Measurements from ENCODE around the gene TRPC4AP.
A peak's percentile ranks its signal among the peaks of the same experiment; 100 is the strongest.
"Not testable (repeated sequence)": the region's sequence is repeated elsewhere in the genome, so short reads cannot be mapped to it uniquely, and the experiment has no call there.

Gene TRPC4AP, protein sequence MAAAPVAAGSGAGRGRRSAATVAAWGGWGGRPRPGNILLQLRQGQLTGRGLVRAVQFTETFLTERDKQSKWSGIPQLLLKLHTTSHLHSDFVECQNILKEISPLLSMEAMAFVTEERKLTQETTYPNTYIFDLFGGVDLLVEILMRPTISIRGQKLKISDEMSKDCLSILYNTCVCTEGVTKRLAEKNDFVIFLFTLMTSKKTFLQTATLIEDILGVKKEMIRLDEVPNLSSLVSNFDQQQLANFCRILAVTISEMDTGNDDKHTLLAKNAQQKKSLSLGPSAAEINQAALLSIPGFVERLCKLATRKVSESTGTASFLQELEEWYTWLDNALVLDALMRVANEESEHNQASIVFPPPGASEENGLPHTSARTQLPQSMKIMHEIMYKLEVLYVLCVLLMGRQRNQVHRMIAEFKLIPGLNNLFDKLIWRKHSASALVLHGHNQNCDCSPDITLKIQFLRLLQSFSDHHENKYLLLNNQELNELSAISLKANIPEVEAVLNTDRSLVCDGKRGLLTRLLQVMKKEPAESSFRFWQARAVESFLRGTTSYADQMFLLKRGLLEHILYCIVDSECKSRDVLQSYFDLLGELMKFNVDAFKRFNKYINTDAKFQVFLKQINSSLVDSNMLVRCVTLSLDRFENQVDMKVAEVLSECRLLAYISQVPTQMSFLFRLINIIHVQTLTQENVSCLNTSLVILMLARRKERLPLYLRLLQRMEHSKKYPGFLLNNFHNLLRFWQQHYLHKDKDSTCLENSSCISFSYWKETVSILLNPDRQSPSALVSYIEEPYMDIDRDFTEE

DNA sequence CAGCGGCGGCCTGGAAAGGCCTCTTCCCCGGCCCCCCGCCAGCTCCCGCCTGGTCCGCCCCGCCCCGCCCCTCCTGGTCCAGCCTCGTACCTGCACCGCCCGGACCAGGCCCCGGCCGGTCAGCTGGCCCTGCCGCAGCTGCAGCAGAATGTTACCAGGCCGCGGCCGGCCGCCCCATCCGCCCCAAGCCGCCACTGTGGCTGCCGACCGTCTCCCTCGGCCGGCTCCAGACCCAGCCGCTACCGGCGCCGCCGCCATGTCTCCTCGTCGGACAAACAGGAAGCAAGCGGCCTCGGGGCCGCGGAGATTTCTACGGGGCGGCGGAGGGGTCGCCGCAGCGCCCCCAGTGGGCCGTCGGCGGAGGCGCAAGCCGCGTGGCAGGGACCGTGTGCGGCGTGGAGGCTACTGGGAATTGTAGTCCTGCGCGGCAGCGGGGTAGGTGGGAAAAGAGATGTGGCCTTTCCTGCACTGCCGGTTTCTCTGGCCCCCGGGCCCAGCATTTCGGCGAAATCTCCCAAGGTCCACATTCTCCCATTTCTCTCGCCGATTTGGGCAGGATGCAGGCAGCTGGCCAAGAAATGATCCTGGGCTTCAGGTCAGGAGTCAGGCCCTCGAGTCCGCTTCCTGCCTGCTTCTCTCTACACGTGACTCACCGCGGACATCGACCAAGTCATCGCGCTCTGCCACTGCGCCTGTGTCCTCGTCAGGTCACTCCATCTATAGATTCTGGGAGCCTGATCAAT is at the start of gene TRPC4AP:
Gene TRPC4AP, minus strand, starts transcription at position 284 of the 743 bp plus-strand sequence. Its CDS starts 26 bp downstream, at position 258.
- peak; percentile 88 for DNase-seq

DNA sequence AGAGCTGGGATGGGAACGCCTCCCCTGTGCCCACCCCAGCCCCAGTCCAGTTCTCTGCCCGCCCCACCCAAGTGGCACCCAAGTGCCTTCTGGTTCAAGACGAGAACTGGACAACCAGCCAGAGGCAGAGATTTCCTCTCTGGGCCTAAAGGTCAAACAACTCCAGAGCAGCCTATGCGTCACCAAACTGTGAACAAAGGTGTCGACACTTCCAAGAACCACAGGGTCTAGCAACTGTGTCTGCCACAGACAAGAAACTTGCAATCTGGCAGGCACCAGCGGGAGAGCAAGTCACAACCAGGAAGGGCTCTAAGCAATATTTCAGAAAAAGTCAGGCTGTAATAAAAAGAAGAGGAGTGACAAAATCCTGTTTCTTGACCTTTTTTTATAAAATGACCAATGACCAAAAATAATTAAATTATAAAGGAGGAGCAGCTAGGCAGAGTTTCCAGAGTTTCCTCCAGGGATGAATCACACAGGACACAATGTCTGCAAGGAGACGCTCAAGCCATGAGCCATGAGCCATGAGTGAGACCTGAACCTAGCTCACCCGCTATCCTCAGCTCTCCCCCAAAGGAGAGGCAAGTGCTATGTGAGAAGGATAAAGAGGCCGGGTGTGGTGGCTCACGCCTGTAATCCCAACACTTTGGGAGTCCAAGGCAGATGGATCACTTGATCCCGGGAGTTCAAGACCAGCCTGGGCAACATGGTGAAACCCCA is 43.4 kb upstream of the TRPC4AP start:
- DNase-seq: no peak

DNA sequence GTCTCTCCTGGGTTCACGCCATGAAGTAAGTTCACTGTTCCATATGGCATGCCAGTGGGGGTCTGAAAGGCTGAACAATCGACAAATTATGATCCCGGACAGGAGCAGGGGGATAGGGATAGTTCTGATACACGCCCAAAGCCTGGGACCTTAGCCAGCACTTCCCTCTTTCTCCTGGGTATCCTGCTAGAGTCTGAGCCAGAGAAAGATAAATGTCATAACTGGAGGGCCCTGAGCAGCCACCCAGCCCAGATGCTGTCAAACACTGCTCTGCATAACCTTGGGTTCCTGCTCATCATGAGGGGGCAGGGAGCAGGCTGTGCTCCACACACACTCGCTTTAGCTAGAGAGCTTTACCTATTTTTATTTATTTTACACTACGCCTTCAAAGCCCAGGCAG is 42.3 kb upstream of the TRPC4AP start:
- no peak for DNase-seq

DNA sequence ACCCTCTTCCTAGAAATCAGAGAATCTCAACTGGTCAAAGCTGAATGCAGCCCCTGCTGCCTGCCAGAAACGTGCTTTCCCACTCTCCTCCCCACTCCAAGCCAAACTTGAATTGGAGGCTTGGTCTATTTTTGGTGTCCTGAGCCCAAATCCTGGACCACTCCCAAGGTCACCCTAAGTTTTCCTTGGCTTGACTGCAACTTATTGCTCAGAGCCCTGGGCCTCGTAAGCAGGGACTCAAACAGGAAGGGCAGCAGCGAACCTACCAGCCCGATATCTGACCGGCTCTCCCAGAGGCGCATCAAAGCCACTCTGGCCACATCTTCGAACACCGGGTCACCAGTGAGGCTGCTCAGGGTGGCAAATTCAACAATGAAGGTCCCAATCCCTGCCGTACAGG is 41.9 kb upstream of the TRPC4AP start:
- no peak for DNase-seq

DNA sequence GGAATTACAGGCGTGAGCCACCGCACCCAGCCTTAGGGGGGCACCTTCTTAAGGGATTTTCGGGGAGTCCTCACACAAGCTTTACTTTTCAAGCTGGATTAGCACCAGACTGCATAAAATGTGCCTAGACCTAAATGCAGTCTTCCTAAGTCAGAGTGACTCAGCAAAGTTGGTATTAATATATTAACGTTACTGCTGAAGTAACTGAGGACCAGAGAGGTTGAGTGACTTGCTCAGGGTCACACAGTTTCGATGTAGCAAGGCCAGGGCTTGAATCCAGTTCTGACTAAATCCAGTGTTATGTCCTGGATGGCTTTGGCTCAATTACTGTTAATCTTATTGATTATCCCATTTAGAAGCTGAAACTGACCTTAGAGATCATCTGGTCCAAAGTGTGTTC is 41.1 kb upstream of the TRPC4AP start:
- no peak for DNase-seq

DNA sequence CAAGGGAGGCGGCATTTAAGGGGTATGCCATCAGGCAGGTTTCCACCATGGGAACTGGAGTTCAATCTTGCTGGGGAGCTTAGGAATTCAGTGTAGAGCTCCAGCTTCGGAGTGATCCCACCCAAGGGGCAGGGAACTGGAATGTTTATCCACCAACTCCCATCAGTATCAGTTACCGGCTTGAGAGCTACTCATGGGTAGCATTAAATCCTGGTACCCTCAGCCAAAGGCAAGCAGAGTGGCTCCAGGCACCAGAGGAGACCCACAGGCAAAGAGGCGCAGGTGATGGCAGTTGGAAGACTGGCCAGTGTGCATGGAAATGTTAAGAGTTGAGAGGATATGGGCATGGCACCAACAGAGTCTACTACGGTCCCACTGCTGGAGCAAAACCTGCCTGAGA is 40.4 kb upstream of the TRPC4AP start:
- DNase-seq: no peak

DNA sequence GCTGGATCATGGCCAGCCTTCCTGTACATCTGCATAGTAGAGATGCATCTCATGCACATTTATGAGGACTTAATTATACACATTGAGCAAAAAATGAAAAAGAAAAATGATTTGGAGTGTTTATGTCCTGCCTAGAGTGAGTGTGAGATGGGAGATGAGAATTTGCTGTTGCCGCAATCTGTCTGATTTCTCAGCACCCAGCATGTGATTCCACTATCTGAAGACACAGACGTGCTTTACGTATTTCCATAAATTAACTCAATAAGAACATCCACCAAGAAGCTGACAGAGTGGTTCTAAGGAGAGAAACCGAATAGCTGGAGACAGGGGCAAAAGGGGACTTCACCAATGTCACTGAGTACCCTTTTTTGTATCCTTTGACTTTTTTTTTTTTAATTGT is 39.3 kb upstream of the TRPC4AP start:
- no peak for DNase-seq

DNA sequence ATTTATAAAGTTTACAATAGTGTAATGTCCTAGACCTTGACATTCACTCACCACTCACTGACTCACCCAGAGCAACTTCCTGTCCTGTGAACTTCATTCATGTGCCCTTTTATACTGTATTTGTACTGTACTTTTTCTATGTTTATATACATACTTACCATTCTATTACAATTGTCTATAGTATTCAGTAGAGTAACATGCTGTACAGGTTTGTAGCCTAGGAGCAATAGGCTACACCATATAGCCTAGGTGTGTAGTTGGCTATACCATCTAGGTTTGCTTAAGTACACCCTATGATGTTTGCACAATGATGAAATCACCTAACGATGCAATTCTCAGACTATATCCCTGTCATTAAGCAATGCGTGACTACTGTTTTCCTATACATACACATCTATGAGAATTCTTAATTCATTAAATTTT is 37.1 kb upstream of the TRPC4AP start:
- no peak for DNase-seq

DNA sequence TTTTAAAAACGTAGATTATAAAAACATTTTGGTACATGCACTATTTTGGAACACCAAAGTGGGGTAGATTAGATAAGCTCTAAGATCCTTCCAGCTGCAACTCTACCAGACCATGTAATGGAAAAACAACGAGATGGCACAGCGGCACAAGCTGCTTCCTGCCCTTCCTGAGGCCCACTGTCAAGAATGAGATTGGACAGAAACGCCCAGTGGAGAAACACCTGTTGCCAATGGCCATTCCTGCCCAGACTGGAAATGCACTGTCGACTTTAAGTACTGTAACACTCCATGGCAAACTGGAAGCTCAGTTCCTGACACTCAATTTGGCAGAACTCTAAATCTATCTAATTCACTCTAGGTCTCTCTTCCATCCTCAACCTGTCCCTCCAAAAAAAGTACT is 33.1 kb upstream of the TRPC4AP start:
- no peak for DNase-seq

DNA sequence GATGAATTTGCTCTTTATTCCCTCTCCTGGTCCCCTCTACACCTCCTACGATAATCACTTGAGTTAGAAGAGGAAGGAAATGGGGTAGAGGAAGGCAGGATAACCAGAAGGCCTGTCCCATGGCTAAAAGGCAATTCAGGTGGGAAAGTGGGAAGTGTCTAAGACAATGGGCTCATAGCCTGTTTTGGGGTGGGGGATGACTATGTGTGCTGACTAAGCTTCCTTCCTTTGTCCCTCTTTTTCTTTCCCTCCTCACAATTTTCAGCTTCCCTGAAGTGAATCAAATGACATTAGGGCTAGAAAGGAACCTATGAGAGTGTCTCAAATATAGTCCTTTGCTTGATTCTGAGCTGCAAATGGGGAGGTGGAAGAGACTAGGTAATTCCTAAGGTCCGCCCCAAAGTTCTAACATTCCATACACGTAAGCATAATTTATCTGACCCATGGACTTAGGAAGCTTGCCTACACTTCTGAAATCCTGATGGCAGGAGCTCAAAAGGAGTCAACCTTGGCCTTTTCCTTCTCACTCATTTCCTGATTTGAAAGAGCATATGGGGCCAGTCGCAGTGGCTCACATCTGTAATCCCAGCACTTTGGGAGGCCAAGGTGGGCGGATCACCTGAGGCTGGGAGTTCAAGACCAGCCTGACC is 30.3 kb upstream of the TRPC4AP start:
- no peak for DNase-seq

DNA sequence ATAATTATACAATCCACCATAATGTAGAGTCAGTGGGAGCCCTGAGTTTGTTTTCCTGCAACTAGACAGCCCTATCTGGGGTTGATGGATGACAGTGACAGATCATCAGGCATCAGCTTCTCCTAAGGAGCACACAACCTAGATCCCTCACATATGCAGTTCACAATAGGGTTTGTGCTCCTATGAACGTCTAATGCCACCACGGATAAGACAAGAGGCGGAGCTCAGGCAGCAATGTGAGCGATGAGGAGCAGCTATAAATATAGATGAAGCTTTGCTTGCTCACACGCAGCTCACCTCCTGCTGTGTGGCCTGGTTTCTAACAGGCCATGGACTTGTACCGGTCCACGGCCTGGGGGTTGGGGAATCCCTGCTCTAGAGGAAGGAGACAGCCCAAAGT is 28.6 kb upstream of the TRPC4AP start:
- DNase-seq: no peak

DNA sequence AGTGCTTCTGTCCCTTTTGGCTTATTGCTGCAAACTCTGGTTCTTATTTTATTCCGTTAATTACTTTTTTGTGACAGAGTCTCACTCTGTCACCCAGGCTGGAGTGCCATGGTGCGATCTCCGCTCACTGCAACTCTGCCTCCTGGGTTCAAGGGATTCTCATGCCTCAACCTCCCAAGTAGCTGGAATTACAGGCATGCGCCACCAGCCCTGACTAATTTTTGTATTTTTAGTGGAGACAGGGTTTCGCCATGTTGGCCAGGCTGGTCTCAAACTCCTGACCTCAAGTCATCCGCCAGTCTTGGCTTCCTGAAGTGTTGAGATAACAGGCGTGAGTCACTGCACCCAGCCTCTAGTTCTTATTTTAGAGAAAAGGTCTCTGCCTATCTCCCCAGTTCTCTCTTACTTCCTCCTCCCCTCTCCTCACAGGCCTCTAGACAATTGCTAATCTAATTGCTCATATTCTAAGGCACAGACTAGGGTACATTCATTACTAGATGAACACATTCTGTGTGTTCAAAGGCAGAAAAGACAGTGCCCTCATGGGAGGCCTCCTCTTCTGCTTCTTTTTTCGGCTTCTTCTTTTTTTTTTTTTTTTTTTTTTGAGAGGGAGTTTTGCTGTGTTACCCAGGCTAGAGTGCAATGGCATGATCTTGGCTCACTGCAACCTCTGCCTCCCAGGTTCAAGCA is 27.6 kb upstream of the TRPC4AP start:
- DNase-seq: no peak

DNA sequence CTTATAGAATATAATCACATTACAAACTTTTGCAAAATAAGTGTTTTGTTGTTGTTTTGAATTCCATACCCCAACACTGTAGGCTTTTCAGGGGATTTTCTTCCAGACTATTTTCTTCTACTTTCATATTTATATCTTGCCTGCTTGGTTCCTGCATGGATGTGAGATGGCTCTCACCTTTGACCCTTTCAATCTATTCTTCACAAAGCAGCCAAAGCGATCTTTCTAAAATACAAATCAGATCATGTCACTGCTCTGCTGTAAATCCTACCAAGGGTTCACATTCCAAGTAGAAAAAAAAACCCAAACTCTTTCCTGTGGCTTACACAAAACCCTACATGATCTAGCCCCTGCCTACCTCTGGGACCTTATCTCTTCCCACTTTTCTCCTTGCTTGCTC is 25.0 kb upstream of the TRPC4AP start:
- DNase-seq: no peak

DNA sequence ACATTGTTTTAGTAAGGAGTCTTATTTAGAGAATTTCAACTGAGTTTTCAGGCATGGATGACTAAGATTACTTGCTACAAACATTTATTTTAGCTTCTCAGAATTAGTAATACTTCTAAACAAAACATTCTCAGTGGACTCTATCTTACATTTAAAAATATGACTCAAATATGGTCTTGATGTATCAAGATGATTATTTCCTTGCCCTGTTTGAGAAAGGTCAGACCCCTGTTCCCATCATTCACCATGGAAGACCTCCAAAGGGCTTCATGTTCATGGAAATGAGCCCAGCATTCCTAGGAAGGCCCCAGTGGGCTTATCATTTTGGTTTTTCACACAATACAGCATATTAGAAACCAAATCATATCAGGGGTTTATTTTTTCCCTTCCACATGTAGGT is 24.6 kb upstream of the TRPC4AP start:
- no peak for DNase-seq

DNA sequence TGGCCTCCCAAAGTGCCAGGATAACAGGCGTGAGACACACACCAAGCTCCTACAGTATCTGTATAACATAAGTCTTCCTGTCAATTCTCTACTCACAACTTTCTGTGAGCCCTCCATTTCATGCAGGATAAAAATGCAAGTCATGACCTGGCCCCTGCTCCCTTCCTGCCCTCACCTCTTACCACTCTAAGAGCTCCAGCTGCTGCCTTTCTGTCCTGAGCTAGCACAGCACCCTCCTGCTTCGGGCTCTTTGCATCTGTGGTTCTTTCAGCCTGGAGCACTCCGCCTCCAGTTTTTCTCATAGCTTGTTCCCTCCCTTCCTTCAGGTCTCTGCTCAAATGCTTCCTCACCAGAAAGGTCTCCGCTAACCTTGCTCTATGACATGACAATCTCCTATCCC is 23.7 kb upstream of the TRPC4AP start:
- no peak for DNase-seq

DNA sequence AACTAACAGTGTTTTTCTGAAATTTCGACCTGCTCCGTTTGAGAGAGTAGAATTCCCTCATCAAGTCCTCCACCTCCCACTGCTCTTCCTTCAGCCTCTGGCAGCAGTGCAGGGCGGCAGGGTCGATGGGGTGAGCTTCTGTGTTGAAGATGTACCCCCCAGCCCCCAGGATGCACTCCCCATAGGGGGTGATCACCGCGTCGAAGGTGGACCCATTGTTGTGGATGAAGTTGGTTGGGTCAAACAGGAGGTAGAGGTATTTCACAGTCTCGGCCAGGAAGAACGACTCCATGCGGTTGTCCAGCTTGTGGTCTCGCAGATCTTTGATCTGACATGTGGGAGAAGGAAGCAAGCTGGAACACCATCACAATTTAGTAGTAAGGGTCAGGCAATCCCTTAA is 23.0 kb upstream of the TRPC4AP start:
- DNase-seq: no peak

DNA sequence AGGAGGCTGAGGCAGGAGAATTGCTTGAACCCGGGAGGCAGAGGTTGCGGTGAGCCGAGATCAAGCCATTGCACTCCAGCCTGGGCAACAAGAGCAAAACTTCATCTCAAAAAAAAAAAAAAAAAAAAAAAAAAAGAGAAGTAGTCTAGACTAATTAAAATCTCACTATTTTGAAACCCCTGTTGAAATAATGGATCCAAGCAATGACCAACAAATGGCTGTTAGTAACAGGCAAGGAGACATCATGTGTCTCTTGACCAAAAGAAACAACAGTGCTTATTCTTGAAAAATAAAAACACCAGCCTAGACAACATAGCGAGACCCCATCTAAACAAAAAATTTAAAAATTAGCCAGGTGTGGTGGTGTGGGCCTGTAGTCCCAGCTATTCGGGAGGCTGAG is 19.7 kb upstream of the TRPC4AP start:
- DNase-seq: not testable (repeated sequence)

DNA sequence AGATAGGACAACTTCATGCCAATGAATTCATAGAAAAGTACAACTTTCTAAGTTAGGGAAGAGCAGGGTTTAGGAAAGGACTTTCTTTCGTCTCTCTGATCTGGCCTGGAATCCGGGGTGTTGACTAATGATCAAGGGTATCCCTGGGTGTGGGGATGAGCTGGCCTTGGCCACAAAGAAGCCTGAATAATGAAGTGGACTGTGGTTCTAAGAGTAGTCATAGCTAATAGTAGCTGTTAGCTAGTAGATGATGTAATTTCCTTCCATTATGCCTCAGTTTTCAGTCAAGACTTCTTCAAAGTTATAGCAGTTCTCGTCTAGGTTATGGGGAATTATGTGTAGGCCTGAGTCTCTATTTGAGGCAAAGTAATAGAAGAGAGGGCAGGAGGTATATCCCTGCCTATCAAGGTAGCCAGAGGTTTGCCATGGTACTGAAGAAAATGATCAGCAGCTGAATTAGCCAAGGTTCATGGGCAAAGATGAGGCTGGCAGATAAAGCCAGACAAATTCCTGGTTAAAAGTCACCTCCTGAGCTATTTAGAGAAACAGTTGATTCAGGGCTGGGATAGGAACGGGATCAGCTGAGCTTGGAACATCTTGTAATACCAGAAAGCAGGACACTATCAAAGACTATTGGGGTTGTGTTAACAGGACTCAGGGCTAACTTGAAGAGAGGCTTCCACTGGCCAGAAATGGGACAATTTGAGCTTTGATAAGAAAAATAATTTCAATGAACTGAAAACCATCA is 18.7 kb upstream of the TRPC4AP start:
- no peak for DNase-seq

DNA sequence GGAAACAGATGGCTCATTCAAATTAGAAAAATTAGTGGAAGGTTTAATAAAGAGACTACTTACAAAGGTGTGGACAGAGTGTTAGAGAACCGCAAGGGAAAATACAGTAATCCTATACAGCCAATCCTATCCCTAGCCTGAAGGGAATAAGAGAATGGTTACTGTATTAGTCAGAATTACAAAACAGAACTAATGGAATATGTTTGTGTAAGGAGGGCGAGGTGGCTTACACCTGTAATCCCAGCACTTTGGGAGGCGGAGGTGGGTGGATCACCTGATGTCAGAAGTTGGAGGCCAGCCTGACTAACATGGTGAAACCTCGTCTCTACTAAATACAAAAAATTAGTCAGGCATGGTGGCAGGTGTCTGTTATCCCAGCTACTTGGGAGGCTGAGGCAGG is 16.3 kb upstream of the TRPC4AP start:
- DNase-seq: no peak

DNA sequence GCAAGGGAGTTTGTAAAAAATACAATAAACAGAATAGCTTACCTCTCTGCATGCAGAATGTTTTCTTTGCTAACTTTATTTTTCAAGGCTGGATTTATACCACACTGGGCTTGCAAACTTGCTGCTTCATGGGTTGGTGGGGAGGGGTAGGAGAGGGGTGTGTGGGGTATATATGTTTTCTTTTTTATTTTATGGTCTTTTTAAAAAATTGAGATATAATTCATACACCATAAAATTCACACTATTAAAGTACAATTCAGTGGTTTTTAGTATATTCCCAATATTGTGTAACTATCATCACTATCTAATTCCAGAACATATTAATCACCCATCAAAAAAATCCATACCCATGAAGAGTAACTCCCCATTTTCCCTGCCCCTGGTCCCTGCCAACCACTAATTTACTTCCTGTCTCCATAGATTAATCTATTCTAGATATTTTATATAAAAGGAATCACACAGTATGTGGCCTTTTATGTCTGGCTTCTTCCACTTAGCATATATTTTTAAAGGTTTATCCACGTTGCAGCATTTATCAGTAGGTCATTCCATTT is 14.3 kb upstream of the TRPC4AP start:
- no peak for DNase-seq

Measured in stimulated activated CD4-positive, alpha-beta T cell treated with anti-CD3 and anti-CD28 coated beads, Interleukin-4, amount 100 ng/mL, for 24 hours (primary cell).